Neuron (in vitro differentiated cells): ENCODE measurements around the gene SETD4.
A peak's percentile ranks its signal among the peaks of the same experiment; 100 is the strongest.

ENCODE experiments used
- H2AFZ ChIP-seq: one replicate; pipeline ENCODE4 v1.6.1; 2013; ENCODE audit warnings: low read depth, mild to moderate bottlenecking, inconsistent platforms, low read length, moderate library complexity
- H3K27me3 ChIP-seq: one replicate; pipeline ENCODE4 v1.6.1; 2013; ENCODE audit warnings: low read length; ENCODE audit not compliant: insufficient read depth
- H3K36me3 ChIP-seq: one replicate; pipeline ENCODE4 v1.6.1; 2013; ENCODE audit warnings: low read length; ENCODE audit not compliant: insufficient read depth
- H3K4me1 ChIP-seq: one replicate; pipeline ENCODE4 v1.6.1; 2013; ENCODE audit warnings: low read length; ENCODE audit not compliant: insufficient read depth
- H3K4me3 ChIP-seq: 2 replicates; pipeline ENCODE4 v1.5.1; 2013; ENCODE audit warnings: mild to moderate bottlenecking, low read length, moderate library complexity
- H3K9me3 ChIP-seq: one replicate; pipeline ENCODE4 v1.6.1; 2013; ENCODE audit warnings: low read length

The SETD4 gene

GRCh38 chr21:36073181-36073580, 12.9 kb upstream of the SETD4 start:
- no peak overlapping the region for H3K4me3 ChIP-seq
- H3K27me3 ChIP-seq = peaks cover 5% of the 10 kb centered on the region
- no peaks in the 10 kb centered on the region for H3K36me3 ChIP-seq
- peaks cover 3% of the 10 kb centered on the region for H3K9me3 ChIP-seq
- H3K4me1 ChIP-seq = no peaks in the 10 kb centered on the region
- H2AFZ ChIP-seq = no peak overlapping the region

DNA sequence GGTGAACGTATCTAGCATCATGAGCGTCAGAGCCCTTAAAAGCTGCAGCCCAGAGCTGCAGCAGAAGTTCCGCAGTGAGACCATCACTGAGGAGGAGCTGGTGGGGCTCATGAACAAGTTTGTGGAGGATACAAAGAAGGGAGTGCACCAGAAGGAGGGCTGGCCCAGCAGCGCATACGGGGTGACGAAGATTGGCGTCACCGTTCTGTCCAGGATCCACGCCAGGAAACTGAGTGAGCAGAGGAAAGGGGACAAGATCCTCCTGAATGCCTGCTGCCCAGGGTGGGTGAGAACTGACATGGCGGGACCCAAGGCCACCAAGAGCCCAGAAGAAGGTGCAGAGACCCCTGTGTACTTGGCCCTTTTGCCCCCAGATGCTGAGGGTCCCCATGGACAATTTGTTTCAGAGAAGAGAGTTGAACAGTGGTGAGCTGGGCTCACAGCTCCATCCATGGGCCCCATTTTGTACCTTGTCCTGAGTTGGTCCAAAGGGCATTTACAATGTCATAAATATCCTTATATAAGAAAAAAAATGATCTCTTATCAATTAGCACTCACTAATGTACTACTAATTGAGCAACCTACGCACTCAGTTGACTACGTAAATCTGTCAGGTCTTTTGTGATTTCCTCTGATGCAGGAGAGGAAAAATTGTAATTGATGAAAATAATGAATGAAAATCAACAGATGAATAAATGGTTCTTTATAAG, 12.3 kb upstream of the SETD4 start:
- H3K27me3 ChIP-seq = peaks cover 2% of the 10 kb centered on the region
- H3K4me1 ChIP-seq = no peaks in the 10 kb centered on the region
- no peaks in the 10 kb centered on the region for H3K36me3 ChIP-seq
- H3K9me3 ChIP-seq = peaks cover 3% of the 10 kb centered on the region
- no peak overlapping the region for H2AFZ ChIP-seq
- no peak overlapping the region for H3K4me3 ChIP-seq

DNA sequence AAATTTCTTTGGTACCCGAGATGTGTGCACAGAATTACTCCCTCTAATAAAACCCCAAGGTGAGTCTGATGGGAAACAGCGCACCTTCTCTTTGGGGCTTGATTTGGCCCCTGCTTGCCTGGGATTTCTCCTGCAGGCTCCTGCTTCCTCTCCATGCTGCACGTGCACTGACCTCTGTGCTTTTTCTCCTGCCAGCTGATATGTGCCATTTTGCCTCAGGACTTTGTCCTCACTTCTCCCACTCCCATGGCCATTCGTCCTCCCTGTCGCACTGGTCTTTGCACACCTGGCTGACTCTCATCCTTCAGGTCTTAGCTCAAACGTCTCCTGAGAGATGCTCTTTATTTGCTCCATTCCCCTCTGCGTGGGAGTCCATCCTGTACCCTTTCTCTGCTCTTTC, 10.7 kb upstream of the SETD4 start:
- H3K4me3 ChIP-seq = no peak overlapping the region
- no peaks in the 10 kb centered on the region for H3K27me3 ChIP-seq
- H3K4me1 ChIP-seq = no peaks in the 10 kb centered on the region
- no peaks in the 10 kb centered on the region for H3K36me3 ChIP-seq
- H2AFZ ChIP-seq = no peak overlapping the region
- peaks cover 3% of the 10 kb centered on the region for H3K9me3 ChIP-seq

- peak within 1 kb of the TSS; percentile 20 for H2AFZ ChIP-seq
- H3K36me3 ChIP-seq = no peaks in the 10 kb centered on the region
- H3K9me3 ChIP-seq = peaks cover 3% of the 10 kb centered on the region
- H3K4me1 ChIP-seq = no peaks in the 10 kb centered on the region
- peak within 1 kb of the TSS; percentile 28 for H3K4me3 ChIP-seq
- peaks cover 4% of the 10 kb centered on the region for H3K27me3 ChIP-seq
Measured at GRCh38 chr21:36069713-36070583, 9.6 kb upstream of the SETD4 start, which contains the start of gene CBR1. Gene CBR1 (plus strand): TSS chr21:36070024. CDS start chr21:36070116, 92 bp downstream.

- H3K36me3 ChIP-seq = no peaks in the 10 kb centered on the region
- H3K4me1 ChIP-seq = no peaks in the 10 kb centered on the region
- no peak overlapping the region for H3K4me3 ChIP-seq
- H2AFZ ChIP-seq = no peak overlapping the region
- H3K9me3 ChIP-seq = peaks cover 3% of the 10 kb centered on the region
- H3K27me3 ChIP-seq = peaks cover 4% of the 10 kb centered on the region
Measured at GRCh38 chr21:36068748-36069398, 8.5 kb upstream of the SETD4 start.

DNA sequence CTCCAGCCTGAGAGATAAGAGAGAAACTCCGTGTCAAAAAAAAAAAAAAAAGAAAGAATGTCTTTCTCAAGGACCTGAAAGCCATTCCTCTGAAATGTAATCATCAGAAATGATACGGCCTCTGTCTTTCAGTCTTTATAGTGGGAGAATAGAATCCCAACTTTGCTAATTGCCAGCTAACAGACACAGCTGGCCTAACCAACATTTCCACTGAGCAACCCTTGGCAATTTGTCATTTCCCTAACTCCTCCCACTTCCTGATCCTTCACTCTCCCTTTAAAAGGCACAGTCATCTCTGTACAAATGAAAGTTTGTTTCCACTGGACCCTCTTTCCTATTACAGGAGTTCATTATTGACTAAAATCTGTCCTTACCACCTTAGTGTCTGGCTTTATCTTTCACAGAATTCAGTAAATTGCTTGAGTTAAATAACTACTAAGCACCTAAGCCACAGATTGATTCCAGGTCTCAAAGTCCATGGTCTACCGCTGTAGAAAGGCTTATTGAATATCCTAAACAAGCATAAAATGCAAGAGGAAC, 5.2 kb upstream of the SETD4 start:
- Histone ChIP-seq H3K36me3 (no peaks in the 10 kb centered on the region), H3K27me3 (peaks cover 4% of the 10 kb centered on the region), H3K9me3 (peaks cover 3% of the 10 kb centered on the region), H3K4me3 (no peak overlapping the region), H3K4me1 (peaks cover 4% of the 10 kb centered on the region), H2AFZ (no peak overlapping the region)

GRCh38 chr21:36064085-36064460, 3.7 kb upstream of the SETD4 start:
- H3K4me1 ChIP-seq = peaks cover 6% of the 10 kb centered on the region
- peaks cover 3% of the 10 kb centered on the region for H3K9me3 ChIP-seq
- H3K4me3 ChIP-seq = no peak overlapping the region
- no peak overlapping the region for H2AFZ ChIP-seq
- no peaks in the 10 kb centered on the region for H3K36me3 ChIP-seq
- peaks cover 4% of the 10 kb centered on the region for H3K27me3 ChIP-seq

DNA sequence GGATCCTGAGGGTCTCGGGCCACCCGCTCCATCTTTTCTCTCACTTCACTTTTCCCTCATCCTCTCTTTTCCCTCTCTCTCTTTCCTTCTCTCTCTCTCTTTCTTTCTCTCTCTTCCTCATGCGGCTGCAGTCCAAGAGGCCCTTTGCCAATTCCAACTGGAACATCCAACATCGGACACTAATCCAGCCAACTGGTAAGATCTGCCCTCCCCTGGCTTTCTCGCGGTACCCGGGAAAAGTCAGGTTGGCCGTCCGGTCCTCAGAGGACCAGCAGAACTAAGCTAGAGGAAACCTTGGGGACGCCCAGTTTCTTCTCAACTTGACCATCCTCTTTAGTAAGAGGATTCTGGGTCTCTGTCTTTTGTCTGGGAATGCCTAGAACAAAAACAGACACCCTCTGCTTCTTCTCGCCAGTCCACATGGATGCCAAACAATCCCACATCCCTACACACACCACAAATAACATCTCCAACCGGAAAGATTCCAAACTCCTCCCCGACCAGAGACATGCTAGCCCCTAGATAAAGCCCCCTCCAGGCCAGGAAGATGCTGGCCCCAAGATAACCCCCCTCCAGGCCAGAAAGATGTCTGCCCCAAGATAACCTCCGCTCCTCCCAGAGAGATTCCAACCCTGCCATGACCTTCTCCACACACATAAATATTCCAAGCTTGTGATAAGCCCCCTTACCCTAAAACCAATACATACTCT, 3.2 kb upstream of the SETD4 start:
- Histone ChIP-seq H3K36me3 (peaks cover under 1% of the 10 kb centered on the region), H3K9me3 (no peaks in the 10 kb centered on the region), H3K4me3 (no peak overlapping the region)

DNA sequence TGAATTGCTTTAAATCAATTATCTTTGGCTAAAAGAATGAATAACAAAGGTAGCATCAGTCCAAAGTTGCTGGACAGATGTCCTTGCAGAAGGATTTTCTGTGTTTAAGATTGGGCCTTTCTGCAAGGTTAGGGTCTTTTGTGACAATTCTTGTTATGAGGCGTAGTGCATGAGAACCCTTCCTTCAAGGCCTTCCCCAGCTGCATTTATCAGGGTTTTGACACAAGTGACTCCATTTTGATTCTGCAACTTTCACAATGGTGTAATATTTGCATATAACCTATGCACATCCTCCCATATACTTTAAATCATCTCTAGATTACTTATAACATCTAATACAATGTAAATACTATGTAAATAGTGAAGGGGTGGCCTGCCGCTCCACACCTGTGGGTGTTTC, 1.1 kb upstream of the SETD4 start:
- no peaks in the 10 kb centered on the region for H3K9me3 ChIP-seq
- peaks cover 4% of the 10 kb centered on the region for H3K27me3 ChIP-seq
- peak overlapping the region; percentile 27 for H2AFZ ChIP-seq
- no peak overlapping the region for H3K4me3 ChIP-seq
- peaks cover 6% of the 10 kb centered on the region for H3K4me1 ChIP-seq
- H3K36me3 ChIP-seq = peaks cover 13% of the 10 kb centered on the region

More for the DNA sequence above, 3.2 kb upstream of the SETD4 start:
- peaks cover 6% of the 10 kb centered on the region for H3K4me1 ChIP-seq
- H3K27me3 ChIP-seq = peaks cover 4% of the 10 kb centered on the region
- no peak overlapping the region for H2AFZ ChIP-seq

- Histone ChIP-seq H3K9me3 (no peaks in the 10 kb centered on the region), H3K4me1 (peaks cover 6% of the 10 kb centered on the region), H3K4me3 (peak overlapping the region; percentile 64), H2AFZ (peak overlapping the region; percentile 27), H3K36me3 (peaks cover 28% of the 10 kb centered on the region), H3K27me3 (no peaks in the 10 kb centered on the region)
Measured at GRCh38 chr21:36059823-36060158, 535 bp downstream of the SETD4 start.

- H2AFZ ChIP-seq = no peak overlapping the region
- H3K27me3 ChIP-seq = no peaks in the 10 kb centered on the region
- H3K4me3 ChIP-seq = no peak overlapping the region
- peaks cover 2% of the 10 kb centered on the region for H3K4me1 ChIP-seq
- H3K9me3 ChIP-seq = no peaks in the 10 kb centered on the region
- peaks cover 53% of the 10 kb centered on the region for H3K36me3 ChIP-seq
Measured at GRCh38 chr21:36055551-36055950, 4.8 kb downstream of the SETD4 start.

DNA sequence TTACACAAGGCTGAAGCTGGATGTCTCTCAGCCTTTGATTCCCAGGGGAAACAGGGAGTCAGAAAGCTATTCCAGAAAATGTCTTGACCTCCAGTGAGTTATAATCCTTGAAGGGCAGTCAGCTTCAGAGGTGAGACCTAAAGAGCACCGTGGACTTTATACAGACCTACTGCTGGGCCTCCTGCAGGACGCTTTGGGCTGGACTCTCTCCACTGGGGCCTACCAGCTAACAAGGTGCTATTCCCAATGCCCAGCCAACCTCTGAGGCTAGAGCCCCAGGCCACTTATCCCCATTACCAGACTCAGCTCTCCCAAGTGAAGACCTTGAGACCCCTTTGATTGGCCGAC, 6.6 kb downstream of the SETD4 start:
- Histone ChIP-seq H3K27me3 (no peaks in the 10 kb centered on the region), H3K4me3 (no peak overlapping the region), H3K4me1 (no peaks in the 10 kb centered on the region), H2AFZ (no peak overlapping the region), H3K36me3 (peaks cover 60% of the 10 kb centered on the region), H3K9me3 (no peaks in the 10 kb centered on the region)
